Caco-2 (cell line): ENCODE data around the gene IRGQ. TPM values are rescaled to one million over a fixed set of nuclear protein-coding genes. Genes with fewer than 3 reads are reported as not detected.
"Not testable (repeated sequence)": the region's sequence is repeated elsewhere in the genome, so short reads cannot be mapped to it uniquely, and the experiment has no call there.

Source experiments
- BruUV-seq: library from RNA; stranded (reverse); fragments of 400-500 nt; replicated peaks from 2 replicates; lab custom pipeline; 2021; lab: Mats Ljungman, UMichigan
- CTCF ChIA-PET: fragments of 300-600 bp; sonication (Branson Sonifier 250); formaldehyde crosslinking; loops from one replicate; lab custom pipeline; 2022; ENCODE audit warnings: antibody characterized with exemption; lab: Charles Lee
- POLR2A ChIA-PET: fragments of 300-600 bp; sonication (Branson Sonifier 250); formaldehyde crosslinking; loops from one replicate; lab custom pipeline; 2022; ENCODE audit warnings: antibody characterized with exemption; lab: Charles Lee
- DNase-seq, 2 experiments: peaks; one replicate each; pipeline versions ENCODE4 v3.0.0 to v3.0.0-alpha.2; 2020 to 2022
- H3K27me3 ChIP-seq: replicated peaks from 2 replicates; pipeline ENCODE4 v1.6.0; 2011; ENCODE audit warnings: low read length; ENCODE audit not compliant: control insufficient read depth, insufficient read depth
- H3K36me3 ChIP-seq: 2 replicates; pipeline ENCODE4 v1.5.1; 2011; ENCODE audit warnings: low read length; ENCODE audit not compliant: control insufficient read depth, insufficient read depth
- H3K4me1 ChIP-seq: fragments of 250-450 bp; sonication (Bioruptor Pico); 2 replicates; pipeline ENCODE4 v1.5.1; 2020; ENCODE audit warnings: mild to moderate bottlenecking
- H3K4me3 ChIP-seq: 2 replicates; pipeline ENCODE4 v1.5.1; 2011; ENCODE audit warnings: low read depth, mild to moderate bottlenecking, control low read depth, low read length
- H3K9me3 ChIP-seq: fragments of 250-450 bp; sonication (Bioruptor Pico); 2 replicates; pipeline ENCODE4 v1.5.1; 2020; ENCODE audit warnings: mild to moderate bottlenecking, moderate library complexity
- H3K27ac Mint-ChIP-seq: one replicate; pipeline ENCODE4 v1.8.0; 2022; ENCODE audit warnings: mixed read lengths; ENCODE audit not compliant: unreplicated experiment
- H3K27me3 Mint-ChIP-seq: one replicate; pipeline ENCODE4 v1.8.0; 2022; ENCODE audit warnings: mixed read lengths; ENCODE audit not compliant: insufficient read depth, unreplicated experiment
- H3K36me3 Mint-ChIP-seq: one replicate; pipeline ENCODE4 v1.8.0; 2022; ENCODE audit warnings: mild to moderate bottlenecking, mixed read lengths; ENCODE audit not compliant: insufficient read depth, unreplicated experiment
- H3K4me1 Mint-ChIP-seq: one replicate; pipeline ENCODE4 v1.8.0; 2022; ENCODE audit warnings: low read depth, mixed read lengths; ENCODE audit not compliant: unreplicated experiment
- H3K4me3 Mint-ChIP-seq: one replicate; pipeline ENCODE4 v1.8.0; 2022; ENCODE audit warnings: mild to moderate bottlenecking, moderate library complexity, mixed read lengths; ENCODE audit not compliant: unreplicated experiment
- H3K9me3 Mint-ChIP-seq: one replicate; pipeline ENCODE4 v1.8.0; 2022; ENCODE audit warnings: mixed read lengths; ENCODE audit not compliant: unreplicated experiment
- intact Hi-C: fragments of 100-400 bp; cut with micrococcal nuclease; formaldehyde crosslinking; loops from one replicate; pipeline ENCODE4 v1.10.0; 2022; ENCODE audit not compliant: unreplicated experiment
- total RNA-seq: library from RNA; stranded (reverse); gene quantifications from 2 replicates; pipeline ENCODE4 v1.2.3, GENCODE V29; 2022
- TF ChIP-seq, protein P1 (sequence below), 2 experiments: fragments of 200-600 bp in 1 of 2; IDR thresholded peaks; 1 replicate in 1 of 2; 2 replicates in 1 of 2; pipeline versions ENCODE4 v1.5.1 to v1.8.0; 2011 to 2022; ENCODE audit warnings: antibody characterized with exemption in 1 of 2, control low read depth in 1 of 2, inconsistent platforms in 1 of 2, low read depth in 1 of 2, low read length in 1 of 2, mild to moderate bottlenecking in 1 of 2, moderate library complexity in 1 of 2; ENCODE audit not compliant: insufficient read depth in 1 of 2, severe bottlenecking in 1 of 2, unreplicated experiment in 1 of 2

Gene IRGQ
- total RNA-seq, 1 experiment from 2014 or later, result 27.7 TPM

DNA sequence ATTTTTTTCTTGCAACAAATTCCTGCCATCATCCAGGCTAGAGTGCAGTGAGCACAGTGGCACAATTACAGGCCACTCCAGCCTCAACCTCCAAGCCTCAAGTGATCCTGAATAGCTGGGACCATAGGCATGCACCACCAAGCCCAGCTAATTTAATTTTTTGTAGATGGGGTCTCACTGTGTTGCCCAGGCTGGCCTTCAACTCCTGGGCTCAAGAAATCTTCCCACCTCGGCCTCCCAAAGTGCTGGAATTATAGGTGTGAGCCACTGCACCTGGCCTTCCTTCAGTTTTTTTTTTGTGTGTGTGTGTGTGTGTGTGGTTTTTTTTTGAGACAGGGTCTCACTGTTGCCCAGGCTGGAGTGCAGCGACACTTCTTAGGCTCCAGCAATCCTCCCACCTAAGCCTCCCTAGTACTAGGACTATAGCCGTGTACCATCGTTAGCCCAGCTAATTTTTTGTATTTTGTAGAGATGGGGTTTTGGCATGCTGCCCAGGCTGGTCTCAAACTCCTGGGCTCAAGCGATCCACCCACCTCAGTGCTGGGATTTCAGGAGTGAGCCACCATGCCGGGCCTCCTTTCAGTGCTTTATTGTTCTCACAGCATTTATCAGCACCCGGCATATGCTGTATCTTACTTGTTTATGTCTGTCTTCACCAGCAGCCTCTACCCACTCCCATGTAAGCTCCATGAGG, 10.1 kb upstream of the IRGQ start:
- H3K9me3 ChIP-seq, result no peaks in the 10 kb centered on the region
- ChIA-PET POLR2A (no interaction called here), CTCF (no interaction called here)
- no peaks in the 10 kb centered on the region for H3K9me3 Mint-ChIP-seq
- no peak for DNase-seq
- BruUV-seq, result no TSS peak
- H3K4me3 ChIP-seq, result no peak overlapping the region
- no peak overlapping the region for H3K27ac Mint-ChIP-seq
- no peaks in the 10 kb centered on the region for H3K36me3 ChIP-seq
- no peaks in the 10 kb centered on the region for H3K4me1 ChIP-seq
- TF ChIP-seq, protein P1, sequence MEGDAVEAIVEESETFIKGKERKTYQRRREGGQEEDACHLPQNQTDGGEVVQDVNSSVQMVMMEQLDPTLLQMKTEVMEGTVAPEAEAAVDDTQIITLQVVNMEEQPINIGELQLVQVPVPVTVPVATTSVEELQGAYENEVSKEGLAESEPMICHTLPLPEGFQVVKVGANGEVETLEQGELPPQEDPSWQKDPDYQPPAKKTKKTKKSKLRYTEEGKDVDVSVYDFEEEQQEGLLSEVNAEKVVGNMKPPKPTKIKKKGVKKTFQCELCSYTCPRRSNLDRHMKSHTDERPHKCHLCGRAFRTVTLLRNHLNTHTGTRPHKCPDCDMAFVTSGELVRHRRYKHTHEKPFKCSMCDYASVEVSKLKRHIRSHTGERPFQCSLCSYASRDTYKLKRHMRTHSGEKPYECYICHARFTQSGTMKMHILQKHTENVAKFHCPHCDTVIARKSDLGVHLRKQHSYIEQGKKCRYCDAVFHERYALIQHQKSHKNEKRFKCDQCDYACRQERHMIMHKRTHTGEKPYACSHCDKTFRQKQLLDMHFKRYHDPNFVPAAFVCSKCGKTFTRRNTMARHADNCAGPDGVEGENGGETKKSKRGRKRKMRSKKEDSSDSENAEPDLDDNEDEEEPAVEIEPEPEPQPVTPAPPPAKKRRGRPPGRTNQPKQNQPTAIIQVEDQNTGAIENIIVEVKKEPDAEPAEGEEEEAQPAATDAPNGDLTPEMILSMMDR (IDR thresholded peaks at IDR 0.05; ENCODE audit: insufficient read depth in 1 of 2, low read depth in 1 of 2, low read length in 1 of 2, severe bottlenecking in 1 of 2, unreplicated experiment in 1 of 2), result no peak
- H3K4me1 Mint-ChIP-seq, result peaks cover 10% of the 10 kb centered on the region
- no peaks in the 10 kb centered on the region for H3K27me3 Mint-ChIP-seq
- intact Hi-C loops, result no loop called here
- no peaks in the 10 kb centered on the region for H3K27me3 ChIP-seq
- no peak overlapping the region for H3K4me3 Mint-ChIP-seq
- H3K36me3 Mint-ChIP-seq, result peaks cover 32% of the 10 kb centered on the region

DNA sequence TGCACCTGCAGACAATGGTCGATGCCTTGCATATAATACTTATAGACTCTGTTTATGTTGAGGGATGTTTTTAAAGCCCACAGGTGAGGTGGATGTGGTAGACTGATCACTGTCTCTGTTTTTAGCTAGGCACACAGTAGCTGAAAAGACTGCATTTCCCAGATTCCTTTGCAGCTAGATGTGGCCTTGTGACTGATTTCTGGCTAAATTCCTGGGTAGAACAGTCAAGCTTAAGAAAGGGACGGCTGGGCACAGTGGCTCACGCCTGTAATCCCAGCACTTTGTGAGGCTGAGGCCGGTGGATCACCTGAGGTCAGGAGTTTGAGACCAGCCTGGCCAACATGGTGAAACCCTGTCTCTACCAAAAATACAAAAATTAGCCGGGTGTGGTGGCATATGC, 4.4 kb upstream of the IRGQ start:
- H3K36me3 ChIP-seq, H3K4me3 Mint-ChIP-seq, DNase-seq, H3K9me3 ChIP-seq, H3K4me3 ChIP-seq, CTCF ChIA-PET, H3K9me3 Mint-ChIP-seq, H3K4me1 Mint-ChIP-seq, POLR2A ChIA-PET, H3K4me1 ChIP-seq, BruUV-seq, H3K27me3 Mint-ChIP-seq, intact Hi-C loops, H3K27ac Mint-ChIP-seq, H3K27me3 ChIP-seq: not testable (repeated sequence)
- peaks cover 32% of the 10 kb centered on the region for H3K36me3 Mint-ChIP-seq

DNA sequence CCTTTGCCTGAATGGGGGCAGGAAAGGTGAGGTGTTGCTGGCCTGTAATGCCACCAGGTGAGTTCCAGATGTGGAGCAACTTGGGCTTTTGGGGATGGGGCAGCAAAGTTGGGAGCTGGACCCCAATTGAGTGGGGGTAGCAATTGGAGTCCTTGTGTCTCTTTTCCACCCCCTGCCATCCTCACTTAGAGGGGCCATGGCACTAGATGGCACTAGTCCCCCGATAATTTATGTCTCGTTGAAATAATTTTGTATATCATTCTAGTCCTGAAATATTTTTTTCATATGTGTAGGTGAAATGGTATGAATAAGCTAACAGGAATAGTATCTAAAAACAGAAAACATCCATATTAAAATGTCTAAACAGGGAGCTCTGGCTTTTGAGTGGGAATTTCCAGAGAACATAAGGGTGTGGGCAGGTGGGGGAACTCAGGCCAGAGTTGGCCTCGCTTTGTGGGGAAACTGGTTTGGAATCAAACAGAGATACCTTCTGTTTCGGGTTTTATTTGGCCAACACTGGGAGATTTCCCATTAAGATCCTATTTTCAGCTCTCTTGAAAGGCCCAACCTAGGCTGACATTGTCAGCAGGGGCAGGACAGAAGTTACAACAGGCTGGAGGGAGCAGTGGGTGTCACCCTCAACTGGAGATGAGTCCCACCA, 3.8 kb upstream of the IRGQ start:
- H3K9me3 ChIP-seq, result no peaks in the 10 kb centered on the region
- Mint-ChIP-seq H3K27me3 (no peaks in the 10 kb centered on the region), H3K4me1 (no peaks in the 10 kb centered on the region), H3K27ac (no peak overlapping the region), H3K36me3 (peaks cover 30% of the 10 kb centered on the region), H3K4me3 (no peak overlapping the region), H3K9me3 (no peaks in the 10 kb centered on the region)
- ChIA-PET CTCF (no interaction called here), POLR2A (no interaction called here)
- no peaks in the 10 kb centered on the region for H3K27me3 ChIP-seq
- peaks cover 6% of the 10 kb centered on the region; the same call in 1 of the 2 replicates for H3K4me1 ChIP-seq
- no peak for DNase-seq
- intact Hi-C loops, result loop anchor here (10.0 kb wide), 2 partner anchors 135 to 185 kb away; partner anchors contain the start of genes KCNN4 and LYPD3
- no TSS peak for BruUV-seq
- H3K4me3 ChIP-seq, result no peak overlapping the region
- TF ChIP-seq, protein P1 (IDR thresholded peaks at IDR 0.05; ENCODE audit: insufficient read depth in 1 of 2, low read depth in 1 of 2, low read length in 1 of 2, severe bottlenecking in 1 of 2, unreplicated experiment in 1 of 2), result no peak
- no peaks in the 10 kb centered on the region; the same call in 1 of the 2 replicates for H3K36me3 ChIP-seq
